IPS-15b (cell line): Measurements from ENCODE around the gene F2RL3.

Source experiments
- H3K27me3 ChIP-seq: one replicate; pipeline ENCODE4 v1.6.1; 2013; ENCODE audit warnings: low read length; ENCODE audit not compliant: control insufficient read depth, insufficient read depth
- H3K36me3 ChIP-seq: one replicate; pipeline ENCODE4 v1.6.1; 2013; ENCODE audit warnings: low read length; ENCODE audit not compliant: control insufficient read depth, insufficient read depth
- H3K4me1 ChIP-seq: one replicate; pipeline ENCODE4 v1.6.1; 2013; ENCODE audit warnings: mild to moderate bottlenecking, low read length; ENCODE audit not compliant: control insufficient read depth, insufficient read depth
- H3K4me3 ChIP-seq: one replicate; pipeline ENCODE4 v1.5.1; 2013; ENCODE audit warnings: low read depth, low read length
- H3K9ac ChIP-seq: one replicate; pipeline ENCODE4 v1.6.1; 2013; ENCODE audit warnings: low read depth, mild to moderate bottlenecking, low read length
- H3K9me3 ChIP-seq: one replicate; pipeline ENCODE4 v1.6.1; 2013; ENCODE audit warnings: mild to moderate bottlenecking, low read length; ENCODE audit not compliant: control insufficient read depth, insufficient read depth

F2RL3 gene

DNA sequence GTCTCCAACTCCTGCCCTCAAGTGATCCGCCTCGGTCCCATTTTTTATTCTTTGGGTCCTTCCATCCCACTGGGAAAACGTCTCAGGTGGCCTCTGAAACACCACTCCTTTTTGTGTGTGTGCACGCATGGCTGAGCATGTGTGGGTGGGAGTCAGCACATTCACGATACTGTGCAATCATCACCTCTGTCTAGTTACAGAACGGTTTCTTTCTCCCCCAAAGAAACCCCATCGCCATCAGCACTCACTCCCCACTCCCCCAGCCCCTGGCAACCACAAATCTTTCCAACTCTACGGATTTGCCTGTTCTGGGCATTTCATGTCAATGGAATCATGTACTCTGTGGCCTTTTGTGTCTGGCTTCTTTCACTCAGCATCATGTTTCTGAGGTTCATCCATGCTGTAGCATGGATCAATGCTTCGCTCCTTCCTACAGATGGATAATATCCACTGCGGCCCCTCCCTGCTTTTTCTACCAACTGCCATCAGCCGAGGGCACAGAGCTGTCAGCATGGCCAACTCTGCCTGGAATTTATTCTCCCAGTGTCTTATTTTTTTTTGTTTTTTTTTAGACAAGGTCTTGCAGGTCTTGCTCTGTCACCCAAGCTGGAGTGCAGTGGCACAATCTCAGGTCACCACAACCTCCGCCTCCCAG, 9.7 kb downstream of the F2RL3 start:
- no peak overlapping the region for H3K4me3 ChIP-seq
- H3K4me1 ChIP-seq: peaks cover 3% of the 10 kb centered on the region
- H3K9me3 ChIP-seq: no peaks in the 10 kb centered on the region
- H3K36me3 ChIP-seq: peaks cover 3% of the 10 kb centered on the region
- H3K9ac ChIP-seq: no peak overlapping the region
- peaks cover 12% of the 10 kb centered on the region for H3K27me3 ChIP-seq

DNA sequence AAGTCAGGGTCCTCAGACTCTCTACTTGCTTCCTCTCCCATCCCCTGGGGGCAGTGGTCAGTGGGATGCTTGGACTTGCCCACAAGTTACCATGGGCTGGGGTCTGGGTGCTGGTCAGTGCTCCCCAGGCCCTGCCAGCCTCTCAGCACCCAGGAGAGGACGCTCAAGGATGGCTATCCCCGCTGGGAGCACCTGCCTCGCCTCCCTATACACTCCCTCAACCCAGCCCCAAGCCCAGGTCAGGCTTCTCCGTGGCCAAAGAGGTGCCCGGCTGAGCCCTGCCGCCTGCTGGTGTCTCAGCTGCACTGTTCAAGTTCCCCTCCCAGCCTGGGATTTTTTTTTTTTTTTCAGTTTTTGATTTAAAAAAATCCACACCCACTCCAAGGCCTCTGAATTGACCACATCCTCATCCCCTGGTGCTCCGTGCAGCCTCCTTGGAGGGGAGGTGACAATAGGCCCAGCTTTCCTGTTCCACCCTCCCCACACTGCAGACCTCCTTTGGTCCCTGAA, 10.8 kb downstream of the F2RL3 start:
- no peak overlapping the region for H3K9ac ChIP-seq
- H3K27me3 ChIP-seq: peaks cover 12% of the 10 kb centered on the region
- no peak overlapping the region for H3K4me3 ChIP-seq
- H3K9me3 ChIP-seq: no peaks in the 10 kb centered on the region
- H3K36me3 ChIP-seq: peaks cover 3% of the 10 kb centered on the region
- peaks cover 3% of the 10 kb centered on the region for H3K4me1 ChIP-seq

DNA sequence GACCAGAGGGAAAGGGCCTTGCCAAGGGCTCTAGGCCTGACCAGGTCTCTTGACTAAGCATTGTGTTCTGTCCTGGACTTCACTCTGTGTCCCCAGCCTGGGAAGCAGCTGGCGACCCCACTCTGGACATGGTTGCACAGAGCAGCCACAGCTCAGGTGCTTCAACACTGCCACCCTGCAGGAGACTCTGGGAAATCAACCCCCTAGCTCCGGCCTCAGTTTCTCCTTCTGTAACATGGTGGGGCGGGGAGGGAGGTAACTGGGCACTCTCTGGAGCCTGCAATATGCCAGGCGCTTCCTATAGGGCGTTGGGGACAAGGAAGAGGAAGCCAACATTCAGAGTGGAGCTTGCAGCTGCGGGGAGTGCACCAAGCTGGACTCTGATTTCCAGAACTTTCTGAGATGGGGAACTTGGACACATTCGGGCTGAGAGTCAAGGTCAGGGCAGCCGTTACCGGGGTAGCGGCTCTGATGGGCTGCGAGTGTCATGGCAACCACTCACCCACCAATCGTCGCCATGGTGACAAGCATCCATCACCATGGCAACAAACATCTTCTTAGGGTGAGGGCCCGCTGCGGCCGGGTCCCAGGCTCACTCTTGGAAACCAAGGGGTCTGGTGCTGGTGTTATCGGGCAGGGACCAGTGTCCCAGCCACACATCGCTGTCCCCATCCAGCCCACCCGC, 12.8 kb downstream of the F2RL3 start:
- no peaks in the 10 kb centered on the region for H3K4me1 ChIP-seq
- no peak overlapping the region for H3K4me3 ChIP-seq
- no peaks in the 10 kb centered on the region for H3K9me3 ChIP-seq
- H3K36me3 ChIP-seq: peaks cover 3% of the 10 kb centered on the region
- peaks cover 9% of the 10 kb centered on the region for H3K27me3 ChIP-seq
- H3K9ac ChIP-seq: no peak overlapping the region

DNA sequence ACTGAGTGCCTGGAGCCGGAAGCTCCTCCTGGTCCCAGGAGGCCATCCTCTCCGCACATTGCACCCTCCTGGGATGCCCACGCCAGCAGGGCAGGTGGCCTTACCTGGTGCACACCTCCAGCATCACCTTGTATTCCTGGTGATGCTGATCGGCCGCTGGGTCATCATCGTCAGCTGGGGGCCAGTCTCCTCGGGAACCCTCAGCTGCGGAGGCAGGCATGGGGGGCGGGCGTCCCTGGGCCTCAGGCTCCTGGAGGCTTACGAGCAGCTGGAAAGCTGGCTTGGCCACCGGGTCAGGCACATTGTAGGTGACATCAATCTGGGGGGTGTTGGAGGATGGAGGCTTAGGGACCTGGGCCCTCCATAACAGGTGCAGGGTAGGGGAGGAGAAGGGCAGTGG, 13.7 kb downstream of the F2RL3 start:
- peaks cover 3% of the 10 kb centered on the region for H3K36me3 ChIP-seq
- no peak overlapping the region for H3K4me3 ChIP-seq
- no peak overlapping the region for H3K9ac ChIP-seq
- no peaks in the 10 kb centered on the region for H3K9me3 ChIP-seq
- H3K4me1 ChIP-seq: no peaks in the 10 kb centered on the region
- peaks cover 9% of the 10 kb centered on the region for H3K27me3 ChIP-seq

DNA sequence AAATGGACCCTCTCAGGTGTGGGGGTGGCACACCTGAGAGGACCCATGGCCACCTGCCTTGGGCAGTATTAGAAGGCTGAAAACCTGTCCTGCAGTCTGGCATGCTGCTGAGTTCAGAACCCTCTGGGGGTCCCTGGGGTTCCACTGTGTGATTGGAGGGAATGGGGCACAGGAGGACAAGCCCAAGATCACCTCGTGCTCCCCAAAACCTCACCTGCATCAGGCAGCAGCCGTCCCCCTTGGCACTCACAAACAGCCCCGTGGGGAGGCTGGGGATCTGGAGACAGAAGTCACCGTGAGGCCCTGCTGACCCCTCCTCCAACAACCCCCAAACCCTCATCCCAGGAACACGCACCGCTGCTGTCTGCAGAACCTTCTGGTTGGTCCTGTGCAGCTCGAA, 14.5 kb downstream of the F2RL3 start:
- H3K27me3 ChIP-seq: peaks cover 4% of the 10 kb centered on the region
- no peaks in the 10 kb centered on the region for H3K9me3 ChIP-seq
- no peak overlapping the region for H3K4me3 ChIP-seq
- H3K36me3 ChIP-seq: peaks cover 3% of the 10 kb centered on the region
- H3K9ac ChIP-seq: no peak overlapping the region
- no peaks in the 10 kb centered on the region for H3K4me1 ChIP-seq

DNA sequence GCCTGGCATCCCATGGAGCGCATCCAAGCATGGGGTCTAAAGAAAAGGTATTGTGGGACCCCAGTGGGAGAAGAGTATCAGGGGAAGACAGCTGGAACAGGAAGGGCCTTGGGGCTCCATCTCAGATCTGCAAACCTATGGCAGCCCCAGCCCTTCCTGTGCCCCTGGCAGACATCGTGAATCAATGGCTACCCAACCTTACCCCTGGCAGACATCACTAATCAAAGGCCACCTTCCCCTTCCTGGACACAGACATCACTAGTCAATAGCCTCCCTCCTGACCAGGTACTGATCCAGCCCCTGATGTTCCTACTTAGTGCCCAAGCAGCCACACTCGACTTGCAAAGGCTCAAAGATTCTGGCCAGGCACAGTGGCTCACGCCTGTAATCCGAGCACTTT, 15.8 kb downstream of the F2RL3 start:
- Histone ChIP-seq H3K4me1 (no peaks in the 10 kb centered on the region), H3K9me3 (no peaks in the 10 kb centered on the region), H3K9ac (no peak overlapping the region), H3K4me3 (no peak overlapping the region), H3K27me3 (no peaks in the 10 kb centered on the region), H3K36me3 (peaks cover 3% of the 10 kb centered on the region)

DNA sequence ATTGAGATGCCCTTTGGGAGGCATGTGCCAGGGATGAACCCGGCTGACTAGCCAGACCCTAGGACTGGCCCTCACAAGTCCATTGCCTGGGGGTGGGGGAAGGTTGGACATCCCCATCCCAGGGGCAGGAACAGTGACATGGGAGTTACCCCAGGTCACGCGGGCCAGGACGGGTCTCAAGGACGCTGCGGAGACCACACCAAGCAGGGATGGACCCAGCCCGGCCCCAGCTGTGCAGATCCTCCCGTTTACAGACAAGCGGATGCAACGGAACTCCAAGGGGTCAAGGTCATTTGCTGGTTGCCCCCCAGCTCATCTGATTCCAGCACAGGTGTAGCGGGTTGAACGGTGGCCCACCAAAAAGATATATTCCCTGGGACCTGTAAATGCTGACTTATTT, 20.0 kb downstream of the F2RL3 start:
- no peak overlapping the region for H3K4me3 ChIP-seq
- H3K27me3 ChIP-seq: no peaks in the 10 kb centered on the region
- no peaks in the 10 kb centered on the region for H3K9me3 ChIP-seq
- no peaks in the 10 kb centered on the region for H3K4me1 ChIP-seq
- no peaks in the 10 kb centered on the region for H3K36me3 ChIP-seq
- no peak overlapping the region for H3K9ac ChIP-seq

DNA sequence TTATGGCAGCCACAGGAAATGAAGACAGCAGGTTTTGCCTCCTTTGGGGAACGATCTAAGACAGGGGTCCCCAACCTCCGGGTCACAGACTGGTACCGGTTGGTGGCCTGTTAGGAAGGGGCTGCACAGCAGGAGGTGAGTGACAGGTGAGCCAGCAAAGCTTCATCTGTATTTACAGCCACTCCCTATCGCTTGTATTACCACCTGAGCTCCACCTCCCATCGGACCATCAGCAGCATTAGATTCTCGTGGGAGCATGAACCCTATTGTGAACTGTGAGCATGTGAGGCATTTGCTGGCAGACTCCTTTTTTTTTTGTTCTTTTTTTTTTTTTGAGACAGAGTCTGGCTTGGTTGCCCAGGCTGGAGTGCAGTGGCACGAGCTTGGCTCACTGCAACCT, 22.2 kb downstream of the F2RL3 start:
- no peaks in the 10 kb centered on the region for H3K4me1 ChIP-seq
- no peaks in the 10 kb centered on the region for H3K9me3 ChIP-seq
- H3K4me3 ChIP-seq: no peak overlapping the region
- no peak overlapping the region for H3K9ac ChIP-seq
- no peaks in the 10 kb centered on the region for H3K36me3 ChIP-seq
- no peaks in the 10 kb centered on the region for H3K27me3 ChIP-seq

DNA sequence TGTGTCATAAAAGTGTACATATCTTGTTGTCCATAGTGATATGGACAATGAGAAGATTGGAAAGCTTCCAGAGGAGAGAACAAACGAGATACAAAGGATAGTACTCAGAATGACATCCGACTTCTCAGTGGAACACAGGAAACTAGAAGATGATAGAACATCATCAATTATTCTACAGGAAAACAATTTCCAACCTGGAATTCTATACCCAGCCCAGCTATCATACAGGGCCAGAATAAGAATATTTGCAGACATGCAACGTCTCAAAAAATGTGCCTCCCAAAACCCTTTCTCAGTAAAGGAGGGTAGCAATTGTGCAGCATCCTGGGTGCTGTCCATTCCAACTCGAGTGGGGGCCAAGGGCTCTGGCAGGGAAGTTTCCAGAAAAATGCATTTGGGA, 24.0 kb downstream of the F2RL3 start:
- H3K9ac ChIP-seq: no peak overlapping the region
- no peaks in the 10 kb centered on the region for H3K4me1 ChIP-seq
- no peaks in the 10 kb centered on the region for H3K36me3 ChIP-seq
- no peak overlapping the region for H3K4me3 ChIP-seq
- H3K9me3 ChIP-seq: no peaks in the 10 kb centered on the region
- no peaks in the 10 kb centered on the region for H3K27me3 ChIP-seq

DNA sequence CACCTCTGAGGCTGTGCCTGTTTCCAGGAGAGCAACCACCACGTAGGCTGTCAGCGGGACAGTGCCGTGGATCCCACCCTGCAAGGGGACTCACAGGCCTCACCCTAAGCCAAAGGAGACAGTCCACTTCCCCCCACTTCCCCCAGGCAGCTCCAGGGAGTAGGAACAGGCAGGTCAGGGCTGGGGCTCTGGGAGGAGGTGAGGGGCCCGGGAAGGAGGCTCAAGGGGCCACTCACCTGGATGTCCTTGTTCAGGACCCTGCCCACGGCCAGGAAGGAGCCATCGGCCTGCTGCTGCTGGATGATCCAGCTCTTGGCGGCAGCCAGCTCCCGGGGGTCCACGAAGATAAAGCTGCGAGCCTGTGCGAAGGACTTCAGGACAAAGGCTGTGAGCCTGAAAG, 25.6 kb downstream of the F2RL3 start:
- H3K9me3 ChIP-seq: no peaks in the 10 kb centered on the region

DNA sequence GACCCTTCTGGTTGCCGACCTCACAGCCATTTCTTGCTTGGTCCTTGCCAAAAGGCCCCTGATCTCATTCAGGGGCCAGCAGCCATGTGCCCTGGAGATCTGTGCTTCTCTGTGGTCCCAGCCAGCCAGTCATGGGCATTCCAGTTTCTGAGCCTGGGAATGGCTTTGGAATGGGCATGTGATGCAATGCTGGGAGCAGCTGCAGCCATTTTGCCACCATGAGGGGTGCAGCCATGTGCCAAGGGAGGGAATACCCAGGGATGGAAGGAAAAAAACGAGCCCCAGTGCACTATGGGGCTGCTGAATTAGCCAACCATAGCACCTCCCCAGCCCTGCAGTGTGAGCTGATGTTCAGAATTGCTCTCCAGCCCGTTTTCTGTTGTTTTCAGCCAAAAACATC, 26.3 kb downstream of the F2RL3 start:
- Histone ChIP-seq H3K27me3 (no peaks in the 10 kb centered on the region), H3K36me3 (no peaks in the 10 kb centered on the region), H3K9me3 (no peaks in the 10 kb centered on the region), H3K4me3 (no peak overlapping the region), H3K4me1 (no peaks in the 10 kb centered on the region), H3K9ac (no peak overlapping the region)

More for the DNA sequence above, 25.6 kb downstream of the F2RL3 start:
- H3K4me3 ChIP-seq: no peak overlapping the region
- H3K36me3 ChIP-seq: no peaks in the 10 kb centered on the region
- H3K9ac ChIP-seq: no peak overlapping the region
- H3K27me3 ChIP-seq: no peaks in the 10 kb centered on the region
- H3K4me1 ChIP-seq: no peaks in the 10 kb centered on the region

DNA sequence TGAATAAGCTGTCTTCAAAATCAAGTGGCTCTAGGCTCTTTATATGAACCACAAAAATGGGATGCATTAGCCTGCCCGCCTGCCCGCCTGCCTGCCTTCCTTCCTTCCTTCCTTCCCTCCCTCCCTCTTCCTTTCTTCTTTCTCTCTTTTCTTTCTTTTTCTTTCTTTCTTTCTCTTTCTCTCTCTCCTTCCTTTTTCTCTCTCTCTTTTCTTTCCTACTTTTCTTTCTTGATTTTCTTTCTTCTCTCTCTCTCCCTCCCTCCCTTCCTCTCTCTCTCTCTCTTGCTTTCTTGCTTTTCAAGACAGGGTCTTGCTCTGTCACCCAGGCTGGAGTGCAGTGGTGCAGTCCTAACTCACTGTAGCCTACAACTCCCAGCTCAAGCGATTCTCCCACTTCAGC, 26.9 kb downstream of the F2RL3 start:
- Histone ChIP-seq H3K27me3 (no peaks in the 10 kb centered on the region), H3K4me3 (no peak overlapping the region), H3K4me1 (no peaks in the 10 kb centered on the region), H3K9ac (no peak overlapping the region), H3K9me3 (no peaks in the 10 kb centered on the region), H3K36me3 (no peaks in the 10 kb centered on the region)
